Endothelial cell of umbilical vein (primary cell): Measurements from ENCODE around the gene CENPB. TPM values are rescaled to one million over a fixed set of nuclear protein-coding genes. Genes with fewer than 3 reads are reported as not detected.

Experiments
- BruUV-seq: library from RNA; stranded (reverse); fragments of 400-500 nt; replicated peaks from 2 replicates; lab custom pipeline; 2021; lab: Mats Ljungman, UMichigan
- CTCF ChIA-PET: fragments of 300-600, 350-600 bp; sonication (Branson Sonifier 250); formaldehyde crosslinking; loops from one replicate; lab custom pipeline; 2021; ENCODE audit warnings: antibody characterized with exemption, inconsistent platforms; lab: Charles Lee
- POLR2A ChIA-PET: fragments of 300-600, 350-600 bp; sonication (Branson Sonifier 250); formaldehyde crosslinking; loops from one replicate; lab custom pipeline; 2021; ENCODE audit warnings: antibody characterized with exemption, inconsistent platforms; lab: Charles Lee
- DNase-seq: peaks from one replicate; pipeline ENCODE4 v3.0.0-alpha.2; 2011; ENCODE audit warnings: low read depth, low spot score
- FAIRE-seq: peaks from 2 replicates; lab custom pipeline; 2011; peaks lifted over from hg19 to GRCh38; lab: Jason Lieb, UNC
- H2AFZ ChIP-seq: 2 replicates; pipeline ENCODE4 v1.6.0; 2012; ENCODE audit warnings: low read depth, low read length, control low read depth, inconsistent platforms
- H3K27ac ChIP-seq: 2 replicates; pipeline ENCODE4 v1.5.1; 2011; ENCODE audit warnings: low read depth, mild to moderate bottlenecking, control low read depth, low read length, moderate library complexity; ENCODE audit not compliant: insufficient read depth
- H3K27me3 ChIP-seq, 2 experiments: 2 replicates each; pipeline versions ENCODE4 v1.6.0 to v1.6.1; 2011; ENCODE audit warnings: low read length in 2 of 2, mixed read lengths in 1 of 2; ENCODE audit not compliant: control insufficient read depth in 2 of 2, insufficient read depth in 2 of 2
- H3K36me3 ChIP-seq, 2 experiments: 2 replicates in 1 of 2; 3 replicates in 1 of 2; pipeline ENCODE4 v1.5.1; 2011; ENCODE audit warnings: low read length in 2 of 2, mild to moderate bottlenecking in 1 of 2, moderate library complexity in 1 of 2; ENCODE audit not compliant: control insufficient read depth in 2 of 2, insufficient read depth in 2 of 2; ENCODE audit errors: extremely low read depth in 1 of 2
- H3K4me1 ChIP-seq: 3 replicates; pipeline ENCODE4 v1.5.1; 2011; ENCODE audit warnings: mild to moderate bottlenecking, low read length; ENCODE audit not compliant: control insufficient read depth, insufficient read depth; ENCODE audit errors: extremely low read depth
- H3K4me2 ChIP-seq: 2 replicates; pipeline ENCODE4 v1.6.1; 2011; ENCODE audit warnings: low read length, control low read depth, mixed read lengths; ENCODE audit not compliant: insufficient read depth
- H3K4me3 ChIP-seq, 3 experiments: fragments of 200-600 bp in 1 of 3; sonication (generic), shearing (Covaris generic) in 1 of 3; replicated peaks in 1 of 3; 2 replicates each; pipeline ENCODE4 v1.5.1; 2011 to 2016; ENCODE audit warnings: control low read depth in 3 of 3, low read length in 3 of 3, mild to moderate bottlenecking in 2 of 3, inconsistent platforms in 1 of 3, low read depth in 1 of 3, moderate library complexity in 1 of 3; ENCODE audit not compliant: insufficient read depth in 1 of 3
- H3K79me2 ChIP-seq: 2 replicates; pipeline ENCODE4 v1.6.0; 2012; ENCODE audit warnings: low read length, inconsistent platforms; ENCODE audit not compliant: control insufficient read depth, insufficient read depth
- H3K9ac ChIP-seq: replicated peaks from 2 replicates; pipeline ENCODE3; 2011; ENCODE audit warnings: low read length, control low read depth; ENCODE audit not compliant: insufficient read depth; ENCODE audit errors: extremely low read depth
- H3K9me1 ChIP-seq: replicated peaks from 3 replicates; pipeline ENCODE4 v1.6.0; 2011; ENCODE audit warnings: mild to moderate bottlenecking, low read length; ENCODE audit not compliant: control insufficient read depth, insufficient read depth; ENCODE audit errors: extremely low read depth
- H3K9me3 ChIP-seq: replicated peaks from 2 replicates; pipeline ENCODE4 v1.5.1; 2012; ENCODE audit warnings: low read length, inconsistent platforms; ENCODE audit not compliant: control insufficient read depth, insufficient read depth
- H4K20me1 ChIP-seq: replicated peaks from 2 replicates; pipeline ENCODE3; 2011; ENCODE audit warnings: mild to moderate bottlenecking, low read length; ENCODE audit not compliant: control insufficient read depth, insufficient read depth; ENCODE audit errors: extremely low read depth
- EZH2 ChIP-seq: IDR thresholded peaks from 2 replicates; pipeline ENCODE4 v1.6.1; 2012; ENCODE audit warnings: borderline replicate concordance, low read depth, mild to moderate bottlenecking, moderate library complexity, low read length, inconsistent platforms; ENCODE audit not compliant: severe bottlenecking
- JUN ChIP-seq: IDR thresholded peaks from 2 replicates; pipeline ENCODE4 v1.6.1; 2011; ENCODE audit warnings: borderline replicate concordance, low read depth; ENCODE audit not compliant: insufficient read length, insufficient read depth
- MYC ChIP-seq: IDR thresholded peaks from one replicate; pipeline ENCODE4 v1.6.1; 2011; ENCODE audit warnings: mild to moderate bottlenecking, low read depth, low read length
- POLR2AphosphoS5 ChIP-seq: IDR thresholded peaks from 2 replicates; pipeline ENCODE4 v1.6.1; 2012; ENCODE audit warnings: low read depth, mild to moderate bottlenecking, control low read depth, low read length, moderate library complexity; ENCODE audit not compliant: insufficient read depth
- dilution Hi-C: fragments of 300-500 bp; cut with MboI; formaldehyde crosslinking; loops from one replicate; pipeline ENCODE4 v1.15.0; 2019; ENCODE audit warnings: low sequenced_read_pairs; ENCODE audit not compliant: extremely low pct_ligation_motif_present
- intact Hi-C: fragments of 100-400 bp; cut with micrococcal nuclease; formaldehyde crosslinking; loops from one replicate; pipeline ENCODE4 v1.10.0; 2022
- polyA plus RNA-seq, 4 experiments: library from polyadenylated mRNA; depleted of rRNA in 3 of 4; stranded (reverse) in 3 of 4; unstranded in 1 of 4; fragments of >200 nt; gene quantifications; 2 replicates each; pipeline versions ENCODE4 v1.2.1 to v1.2.3, GENCODE V29; 2011 to 2012; ENCODE audit warnings: missing spikeins in 1 of 4
- total RNA-seq: library from RNA; stranded (reverse); gene quantifications from 2 replicates; pipeline ENCODE4 v1.2.3, GENCODE V29; 2021
- TF ChIP-seq, protein P1 (sequence below), 2 donors: IDR thresholded peaks; 1 replicate in 1 of 2; 2 replicates in 1 of 2; pipeline ENCODE4 v1.5.1; 2011; ENCODE audit warnings: low read length in 2 of 2, mild to moderate bottlenecking in 2 of 2, moderate library complexity in 2 of 2, control low read depth in 1 of 2, inconsistent platforms in 1 of 2, low read depth in 1 of 2; ENCODE audit not compliant: insufficient read depth in 1 of 2; ENCODE audit errors: extremely low read depth in 1 of 2

The CENPB gene
- total and polyA plus RNA-seq, 2 donors (not counting 3 experiments of a cell fraction or from before 2014, with no cell fraction given) = 30.4 to 90.3 TPM

- no TSS peak for BruUV-seq
- H3K4me3 ChIP-seq = no peak overlapping the region
- intact Hi-C loops (loop anchor here (1.0 to 5.0 kb wide), 2 partner anchors 34 to 73 kb away; no protein-coding TSS in a partner anchor), dilution Hi-C loops (no loop called here)
- no peak for TF ChIP-seq POLR2AphosphoS5
- TF ChIP-seq JUN = no peak
- TF ChIP-seq, protein P1, sequence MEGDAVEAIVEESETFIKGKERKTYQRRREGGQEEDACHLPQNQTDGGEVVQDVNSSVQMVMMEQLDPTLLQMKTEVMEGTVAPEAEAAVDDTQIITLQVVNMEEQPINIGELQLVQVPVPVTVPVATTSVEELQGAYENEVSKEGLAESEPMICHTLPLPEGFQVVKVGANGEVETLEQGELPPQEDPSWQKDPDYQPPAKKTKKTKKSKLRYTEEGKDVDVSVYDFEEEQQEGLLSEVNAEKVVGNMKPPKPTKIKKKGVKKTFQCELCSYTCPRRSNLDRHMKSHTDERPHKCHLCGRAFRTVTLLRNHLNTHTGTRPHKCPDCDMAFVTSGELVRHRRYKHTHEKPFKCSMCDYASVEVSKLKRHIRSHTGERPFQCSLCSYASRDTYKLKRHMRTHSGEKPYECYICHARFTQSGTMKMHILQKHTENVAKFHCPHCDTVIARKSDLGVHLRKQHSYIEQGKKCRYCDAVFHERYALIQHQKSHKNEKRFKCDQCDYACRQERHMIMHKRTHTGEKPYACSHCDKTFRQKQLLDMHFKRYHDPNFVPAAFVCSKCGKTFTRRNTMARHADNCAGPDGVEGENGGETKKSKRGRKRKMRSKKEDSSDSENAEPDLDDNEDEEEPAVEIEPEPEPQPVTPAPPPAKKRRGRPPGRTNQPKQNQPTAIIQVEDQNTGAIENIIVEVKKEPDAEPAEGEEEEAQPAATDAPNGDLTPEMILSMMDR (IDR thresholded peaks at IDR 0.05; ENCODE audit: extremely low read depth in 1 of 2, insufficient read depth in 1 of 2, low read depth in 1 of 2, low read length in 2 of 2) = peak; percentile 40 to 42
- no peak for TF ChIP-seq MYC
- no peak for TF ChIP-seq EZH2
- H3K9me1 ChIP-seq = no peaks in the 10 kb centered on the region
- FAIRE-seq (no peak), DNase-seq (no peak)
- no peaks in the 10 kb centered on the region for H4K20me1 ChIP-seq
- no peaks in the 10 kb centered on the region for H3K27me3 ChIP-seq
- no peak overlapping the region for H3K27ac ChIP-seq
- H3K36me3 ChIP-seq = peaks cover 0 to 3% of the 10 kb centered on the region in 2 experiments
- H3K4me1 ChIP-seq = no peaks in the 10 kb centered on the region
- ChIA-PET CTCF (interaction anchor here (0.6 to 5.6 kb wide), 7 partner anchors 10 to 73 kb away, joined by 3 to 75 read pairs (median 6); partner anchors contain the start of gene ADISSP), POLR2A (no interaction called here)
- H3K9me3 ChIP-seq = no peaks in the 10 kb centered on the region
- no peak overlapping the region for H3K9ac ChIP-seq
- no peaks in the 10 kb centered on the region for H3K79me2 ChIP-seq
- H3K4me2 ChIP-seq = no peak overlapping the region
- no peak overlapping the region for H2AFZ ChIP-seq
These were observed 36.6 kb downstream of the CENPB start for GRCh38 chr20:3749689-3750531.
